Measurements from ENCODE around the gene SLFNL1.

- TF ChIP-seq CTCF (IDR thresholded peaks at IDR 0.05; ENCODE audit: low read length) (no peak), EZH2 (IDR thresholded peaks at IDR 0.05; ENCODE audit: borderline replicate concordance, low read length) (no peak)
These were observed 5.5 kb downstream of the SLFNL1 start for GRCh38 chr1:41015897-41016470.
